Testis (tissue), 3 donors: ENCODE data around the gene TSPAN1. TPM values are rescaled to one million over a fixed set of nuclear protein-coding genes. Genes with fewer than 3 reads are reported as not detected.
A peak's percentile ranks its signal among the peaks of the same experiment; 100 is the strongest.

Source experiments
- DNase-seq: peaks from one replicate; pipeline ENCODE4 v3.0.0-alpha.2; 2019
- H3K27ac ChIP-seq, 2 donors: fragments of 200-600 bp; sonication (generic); one replicate each; pipeline ENCODE4 v1.5.1; 2019
- H3K27me3 ChIP-seq: fragments of 200-600 bp; sonication (generic); one replicate; pipeline ENCODE4 v1.5.1; 2019
- H3K36me3 ChIP-seq: fragments of 200-600 bp; sonication (generic); one replicate; pipeline ENCODE4 v1.5.1; 2017; ENCODE audit warnings: low read depth; ENCODE audit errors: missing control alignments
- H3K4me1 ChIP-seq: fragments of 200-600 bp; sonication (generic); one replicate; pipeline ENCODE4 v1.5.1; 2019
- H3K4me3 ChIP-seq, 2 donors: fragments of 200-600 bp; sonication (generic); one replicate each; pipeline ENCODE4 v1.5.1; 2017 to 2019
- H3K9me3 ChIP-seq: fragments of 200-600 bp; sonication (generic); one replicate; pipeline ENCODE4 v1.5.1; 2017
- CTCF ChIP-seq, 3 experiments: fragments of 450-650 bp in 2 of 3; fragments of 200-600 bp in 1 of 3; sonication (generic) in 1 of 3; IDR thresholded peaks; one replicate each; pipeline ENCODE4 v1.5.1; 2016 to 2019; ENCODE audit warnings: antibody characterized with exemption in 3 of 3, mild to moderate bottlenecking in 2 of 3, moderate library complexity in 1 of 3
- POLR2A ChIP-seq: fragments of 450-650 bp; IDR thresholded peaks from one replicate; pipeline ENCODE4 v1.6.1; 2017; ENCODE audit warnings: antibody characterized with exemption, mild to moderate bottlenecking, moderate library complexity
- WGBS, 2 donors: methylation state at CpG; one replicate each; pipeline ENCODE4 v1.1.5; 2018; 5-methylcytosine and 5-hydroxymethylcytosine counted together
- intact Hi-C: fragments of 100-400 bp; cut with DNase I; formaldehyde crosslinking; loops from one replicate; pipeline ENCODE4 v1.15.1; 2023; ENCODE audit warnings: low total_unique reads
- polyA plus RNA-seq: library from polyadenylated mRNA; stranded (reverse); fragments of 350-450 nt; fragmentation: Illumina TruSeq; extraction: RNeasy Lipid Tissue Mini Kit (QIAGEN cat#74804); gene quantifications from one replicate; pipeline ENCODE4 v1.2.3, GENCODE V29; 2014; ENCODE audit warnings: low read depth, low replicate concordance; ENCODE audit not compliant: insufficient read depth
- total RNA-seq, 2 donors: library from RNA; depleted of rRNA; stranded (reverse); fragments of >200 nt; gene quantifications; one replicate each; pipeline ENCODE4 v1.2.3, GENCODE V29; 2016

TSPAN1 gene
- total and polyA plus RNA-seq, 3 donors from 2014 or later: 14.6 to 55.0 (median 34.7) TPM

GRCh38 chr1:46133781-46134350 is 41.0 kb upstream of the TSPAN1 start:
- H3K4me1 ChIP-seq: peaks cover 9% of the 10 kb centered on the region
- DNase-seq: no peak
- no peak for TF ChIP-seq CTCF (IDR thresholded peaks at IDR 0.05)
- TF ChIP-seq POLR2A: no peak
- H3K36me3 ChIP-seq: no peaks in the 10 kb centered on the region
- peak overlapping the region; percentile 90 to 96 for H3K27ac ChIP-seq
- no peaks in the 10 kb centered on the region for H3K9me3 ChIP-seq
- intact Hi-C loops: no loop called here
- H3K4me3 ChIP-seq: peak overlapping the region; percentile 84 to 87
- H3K27me3 ChIP-seq: no peaks in the 10 kb centered on the region
- 45 to 46% methylated on average over 3 of the region's 3 CpGs for WGBS, 2 donors

- Histone ChIP-seq H3K4me3 (no peak overlapping the region), H3K4me1 (peaks cover 9% of the 10 kb centered on the region), H3K27ac (no peak overlapping the region), H3K36me3 (no peaks in the 10 kb centered on the region), H3K9me3 (no peaks in the 10 kb centered on the region), H3K27me3 (no peaks in the 10 kb centered on the region)
- TF ChIP-seq POLR2A: no peak
- TF ChIP-seq CTCF (IDR thresholded peaks at IDR 0.05): no peak
- 54 to 55% methylated on average over 3 of the region's 3 CpGs for WGBS, 2 donors
- intact Hi-C loops: no loop called here
- DNase-seq: no peak
Observed at GRCh38 chr1:46134660-46135331, 40.1 kb upstream of the TSPAN1 start.

DNA sequence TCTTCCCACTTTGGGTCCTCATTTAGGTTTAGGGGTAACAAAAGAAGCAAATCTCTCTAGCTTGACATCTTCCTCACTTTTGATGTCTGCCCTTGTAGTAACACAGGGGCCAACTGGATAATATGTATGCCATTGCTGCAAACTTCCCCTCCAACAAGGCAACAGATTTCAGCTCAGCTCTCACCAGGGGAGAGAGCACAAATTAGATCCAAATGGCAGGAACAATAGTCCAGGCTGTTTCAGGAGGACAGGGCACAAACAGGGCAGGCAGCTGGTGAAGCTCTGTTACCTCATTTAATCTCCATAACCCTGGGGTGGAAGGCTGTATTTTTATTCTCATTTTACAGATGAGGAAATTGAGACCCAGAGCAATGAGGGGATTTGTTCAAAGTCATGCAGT is 38.2 kb upstream of the TSPAN1 start:
- no peaks in the 10 kb centered on the region for H3K36me3 ChIP-seq
- no peaks in the 10 kb centered on the region for H3K27me3 ChIP-seq
- intact Hi-C loops: no loop called here
- no peak for TF ChIP-seq CTCF (IDR thresholded peaks at IDR 0.05)
- no peak for TF ChIP-seq POLR2A
- H3K4me1 ChIP-seq: peaks cover 9% of the 10 kb centered on the region
- no peak overlapping the region for H3K27ac ChIP-seq
- H3K4me3 ChIP-seq: no peak overlapping the region
- no peak for DNase-seq
- H3K9me3 ChIP-seq: no peaks in the 10 kb centered on the region

GRCh38 chr1:46137916-46138315 is 37.0 kb upstream of the TSPAN1 start:
- no peak for TF ChIP-seq CTCF (IDR thresholded peaks at IDR 0.05)
- no peak for TF ChIP-seq POLR2A
- intact Hi-C loops: no loop called here
- Histone ChIP-seq H3K27ac (peak overlapping the region; percentile 63 to 75), H3K36me3 (no peaks in the 10 kb centered on the region), H3K9me3 (no peaks in the 10 kb centered on the region), H3K27me3 (no peaks in the 10 kb centered on the region), H3K4me3 (peak overlapping the region in 1 of 2 donors; percentile 29), H3K4me1 (peaks cover 9% of the 10 kb centered on the region)
- WGBS, 2 donors: 47 to 51% methylated on average over 3 of the region's 3 CpGs
- DNase-seq: no peak

DNA sequence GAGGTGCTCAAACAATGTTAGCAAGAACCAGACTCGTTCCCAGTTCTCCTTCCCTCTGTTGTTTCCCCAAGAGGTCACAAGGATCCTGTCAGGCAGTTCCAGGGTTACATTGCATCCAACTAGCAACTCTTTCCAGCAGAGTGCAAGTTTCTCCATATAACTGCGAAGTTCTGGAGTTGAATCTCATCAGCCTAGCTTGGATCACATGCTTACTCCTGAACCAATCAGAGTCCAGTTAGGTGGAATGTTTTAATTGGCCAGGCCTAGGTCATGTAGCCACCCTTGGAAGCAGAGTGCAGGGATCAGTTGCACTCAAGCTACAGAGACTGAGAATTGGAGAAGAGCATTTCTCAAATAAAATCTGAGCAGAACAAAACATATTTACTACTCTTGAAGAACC is 26.6 kb upstream of the TSPAN1 start:
- no peak overlapping the region for H3K4me3 ChIP-seq
- no peaks in the 10 kb centered on the region for H3K27me3 ChIP-seq
- H3K36me3 ChIP-seq: no peaks in the 10 kb centered on the region
- no peaks in the 10 kb centered on the region for H3K4me1 ChIP-seq
- H3K9me3 ChIP-seq: no peaks in the 10 kb centered on the region
- TF ChIP-seq CTCF (IDR thresholded peaks at IDR 0.05) (no peak), POLR2A (no peak)
- 63 to 67% methylated on average over 2 of the region's 2 CpGs for WGBS, 2 donors
- no peak overlapping the region for H3K27ac ChIP-seq
- DNase-seq: no peak
- intact Hi-C loops: no loop called here
